ENCODE results near the gene CACNA1E.

CACNA1E gene

DNA sequence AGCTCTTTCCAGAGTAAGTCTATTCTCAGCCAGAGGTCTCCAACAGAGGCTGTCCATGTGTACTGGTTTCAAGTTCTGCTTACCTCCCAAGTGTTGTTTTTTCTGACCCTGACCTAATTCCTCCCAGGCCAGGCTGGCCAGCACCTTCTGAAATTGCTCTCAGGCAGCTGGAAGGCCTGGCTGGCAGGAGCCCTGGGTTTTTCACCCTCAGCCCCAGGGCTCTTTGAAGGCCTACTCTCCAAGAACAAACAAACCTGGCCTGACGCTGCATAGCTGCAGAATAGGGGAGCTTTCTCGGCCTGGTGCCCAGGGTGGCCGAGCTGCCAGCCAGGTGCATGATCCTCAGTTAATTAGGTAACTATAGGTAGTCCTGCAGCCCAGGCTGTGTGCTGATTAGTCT, 147.5 kb downstream of the CACNA1E start:
- no peak for DNase-seq (ENCODE audit: low read depth in 4 of 4, low spot score in 1 of 4)

GRCh38 chr1:181632492-181632891, 149.2 kb downstream of the CACNA1E start:
- DNase-seq (ENCODE audit: low read depth in 4 of 4, low spot score in 1 of 4): no peak

- DNase-seq (ENCODE audit: low read depth in 4 of 4, low spot score in 1 of 4): no peak
Observed at GRCh38 chr1:181632960-181633359, 149.6 kb downstream of the CACNA1E start.

DNA sequence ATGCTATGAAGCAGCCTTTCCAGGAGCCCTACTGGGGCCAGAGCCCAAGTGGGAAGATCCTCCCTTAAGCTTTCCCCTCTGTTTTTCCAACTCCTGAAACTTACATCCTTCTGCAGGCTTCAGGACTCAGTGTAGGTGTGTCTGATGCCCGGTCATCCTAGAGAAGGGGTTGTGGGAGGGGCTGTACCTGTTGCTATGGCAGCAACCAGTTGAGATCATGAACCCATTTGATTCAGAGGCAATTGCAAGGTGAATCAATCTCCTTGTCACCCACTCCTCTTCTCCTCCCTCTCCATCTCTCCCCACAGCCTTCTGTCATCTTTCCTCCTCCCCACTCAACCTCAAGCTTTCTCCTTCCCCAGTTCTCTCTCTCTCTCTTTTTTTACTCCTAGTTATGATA, 151.8 kb downstream of the CACNA1E start:
- DNase-seq (ENCODE audit: low read depth in 4 of 4, low spot score in 1 of 4): no peak

GRCh38 chr1:181637998-181638397, 154.7 kb downstream of the CACNA1E start:
- no peak for DNase-seq (ENCODE audit: low read depth in 4 of 4, low spot score in 1 of 4)

DNA sequence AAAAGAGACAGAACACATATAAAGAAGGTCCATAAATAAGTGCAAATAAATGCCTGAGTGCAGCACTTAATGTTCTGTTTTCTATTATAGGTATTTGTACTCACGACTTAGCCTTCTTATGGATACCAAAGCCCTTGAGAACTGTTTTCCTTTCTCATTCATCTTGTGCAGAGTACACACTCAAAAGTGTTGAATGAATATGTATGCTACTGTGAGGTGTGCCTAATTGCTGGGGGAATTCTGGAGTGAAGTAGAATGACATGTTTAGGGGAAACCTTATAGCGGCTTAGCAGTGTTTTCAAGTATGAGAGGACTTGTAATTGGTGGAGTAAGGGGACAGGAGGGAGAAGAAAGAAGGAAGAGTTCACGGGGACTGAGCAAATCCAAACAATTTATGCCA, 157.6 kb downstream of the CACNA1E start:
- no peak for DNase-seq (ENCODE audit: low read depth in 4 of 4, low spot score in 1 of 4)

DNA sequence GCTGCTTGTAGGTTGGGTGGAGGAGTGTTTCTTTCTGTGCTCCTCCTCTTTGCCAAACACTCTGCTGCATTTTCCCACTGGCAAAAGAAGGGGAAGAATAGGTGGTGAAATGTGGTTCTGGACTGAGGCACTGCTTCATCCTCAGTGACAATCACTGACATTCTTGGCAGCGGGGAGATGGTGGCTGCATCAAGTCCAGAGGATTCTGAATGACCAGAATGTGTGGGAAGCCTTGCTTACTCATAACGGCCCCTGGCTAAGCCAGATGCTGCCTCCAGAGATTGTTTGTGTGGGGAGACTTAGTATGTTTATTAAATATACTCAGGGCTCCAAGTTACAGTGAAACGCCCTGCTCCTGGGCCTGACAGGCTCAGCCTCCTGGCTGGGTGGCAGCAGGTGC, 160.3 kb downstream of the CACNA1E start:
- DNase-seq (ENCODE audit: low read depth in 4 of 4, low spot score in 1 of 4): no peak

DNA sequence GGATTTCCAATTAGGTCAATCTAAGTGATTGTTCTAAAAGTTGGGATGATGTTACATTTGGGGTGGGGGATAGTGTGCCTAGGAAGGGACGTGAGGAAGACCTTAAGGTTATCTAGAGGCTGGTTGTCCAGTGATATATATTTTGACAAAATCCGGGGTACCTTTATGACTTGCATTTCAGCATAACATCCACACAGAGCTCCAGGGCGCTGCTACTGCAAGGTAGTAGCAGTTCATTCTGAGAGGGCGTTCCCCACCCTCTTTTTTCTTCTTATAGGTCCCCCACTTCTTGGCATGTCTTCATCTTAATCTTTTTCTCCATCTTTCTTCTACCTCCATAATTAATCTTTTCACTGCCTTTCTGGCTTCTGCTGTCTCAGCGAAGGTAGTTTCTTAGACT, 161.9 kb downstream of the CACNA1E start:
- no peak for DNase-seq (ENCODE audit: low read depth in 4 of 4, low spot score in 1 of 4)

DNA sequence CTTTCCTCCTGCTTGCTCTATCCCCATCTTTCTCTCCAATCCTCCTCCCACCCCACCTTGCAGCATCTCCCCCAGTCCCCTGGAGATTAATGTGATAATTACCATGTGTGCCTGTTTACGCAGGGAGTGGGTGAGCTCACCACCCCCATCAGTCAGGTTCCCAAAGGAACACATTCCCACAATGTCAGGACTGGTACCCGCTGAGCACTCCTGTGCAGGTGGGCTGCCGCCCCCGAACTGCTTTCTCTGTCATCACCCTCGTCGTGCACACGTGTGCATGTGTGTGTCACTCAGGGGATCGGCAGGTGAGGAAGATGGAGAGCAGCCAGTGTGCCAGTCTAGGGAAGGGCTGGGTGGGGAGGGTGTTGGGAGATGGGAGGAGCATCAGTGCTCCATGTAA, 163.4 kb downstream of the CACNA1E start:
- DNase-seq (ENCODE audit: low read depth in 4 of 4, low spot score in 1 of 4): no peak

DNA sequence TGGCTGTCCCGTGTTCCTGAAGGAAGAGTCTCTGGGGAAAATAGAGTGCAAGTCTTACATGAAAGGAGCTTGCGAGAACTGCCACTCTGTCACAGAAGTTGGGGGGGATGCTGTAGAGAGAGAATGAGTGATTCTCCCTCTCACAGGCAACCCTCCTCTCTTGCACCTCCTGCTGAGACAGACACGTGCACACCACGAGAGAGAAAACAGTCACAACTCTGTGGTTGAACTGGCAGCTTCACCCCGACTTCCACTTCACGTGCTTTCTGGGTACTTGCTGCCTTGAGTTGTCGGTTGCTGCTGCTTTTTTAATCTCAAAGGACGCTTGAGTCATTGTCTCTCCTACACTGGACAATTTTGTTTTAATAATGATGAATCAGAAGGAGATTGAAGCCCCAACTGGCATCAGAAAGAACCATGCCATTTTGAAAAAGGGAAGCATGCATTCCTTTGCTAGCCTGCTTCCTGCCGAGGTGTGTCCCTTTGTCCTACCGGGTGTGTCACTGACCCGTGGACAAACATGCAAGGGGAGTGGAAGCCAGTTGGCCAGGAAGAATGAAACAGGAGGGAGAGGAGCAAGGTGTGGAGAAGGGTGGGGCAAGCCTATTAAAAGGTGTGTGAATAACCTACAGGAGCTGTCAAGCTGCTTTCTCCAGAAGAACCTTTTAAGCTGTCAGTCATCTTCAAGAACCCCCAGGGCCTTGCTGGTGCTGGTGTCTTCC, 164.2 kb downstream of the CACNA1E start:
- DNase-seq (ENCODE audit: low read depth in 4 of 4, low spot score in 1 of 4): no peak

GRCh38 chr1:181651276-181651675, 168.0 kb downstream of the CACNA1E start:
- DNase-seq (ENCODE audit: low read depth in 4 of 4, low spot score in 1 of 4): no peak

DNA sequence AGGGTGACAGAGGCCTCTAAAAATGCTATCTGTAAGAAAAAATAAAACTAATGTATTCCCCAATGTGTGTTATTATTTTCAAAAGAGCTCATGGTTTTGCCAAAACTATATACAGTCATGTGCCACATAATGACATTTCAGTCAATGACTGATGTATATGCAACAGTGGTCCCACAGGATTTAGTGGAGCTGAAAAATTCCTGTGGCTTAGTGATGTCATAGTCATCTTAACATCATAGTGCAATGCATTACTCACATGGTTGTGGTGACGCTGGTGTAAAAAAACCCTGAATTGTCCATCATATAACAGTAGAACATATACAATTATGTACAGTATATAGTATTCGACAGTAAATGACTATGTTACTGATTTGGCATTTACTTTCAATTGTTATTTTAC, 172.4 kb downstream of the CACNA1E start:
- DNase-seq (ENCODE audit: low read depth in 4 of 4, low spot score in 1 of 4): no peak

GRCh38 chr1:181656491-181656890, 173.2 kb downstream of the CACNA1E start:
- DNase-seq (ENCODE audit: low read depth in 4 of 4, low spot score in 1 of 4): no peak

- no peak for DNase-seq (ENCODE audit: low read depth in 4 of 4, low spot score in 1 of 4)
Observed at GRCh38 chr1:181658581-181658980, 175.3 kb downstream of the CACNA1E start.

DNA sequence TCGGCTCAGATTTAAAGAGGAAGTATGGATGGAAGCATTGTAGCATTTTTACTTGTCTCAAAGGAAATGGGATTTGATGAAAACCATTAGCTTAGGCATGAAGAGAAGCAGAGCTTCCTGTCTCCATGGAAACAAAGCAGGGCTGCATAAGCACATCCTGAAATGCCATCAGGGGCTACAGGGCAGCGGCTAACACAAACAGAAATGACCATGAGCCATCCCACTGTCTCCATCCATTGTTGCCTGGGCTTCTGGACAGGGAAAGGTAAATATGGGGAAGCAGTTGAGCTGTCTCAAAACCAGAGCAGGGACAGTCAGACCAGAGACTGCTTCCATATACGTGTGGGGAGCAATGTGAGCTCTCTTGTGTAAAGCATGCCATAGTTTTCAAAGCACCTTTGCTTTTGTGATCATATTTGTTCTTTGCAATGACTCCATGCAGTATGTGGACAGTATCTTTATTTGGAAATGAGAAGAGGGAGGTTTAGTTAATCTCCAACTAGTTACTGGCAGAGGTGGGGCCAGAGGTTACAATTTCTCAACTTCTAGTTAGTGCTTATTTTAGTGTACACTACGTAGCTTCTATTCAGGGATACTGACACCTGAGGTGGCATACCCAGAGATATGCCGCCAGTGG, 176.1 kb downstream of the CACNA1E start:
- DNase-seq (ENCODE audit: low read depth in 4 of 4, low spot score in 1 of 4): no peak

GRCh38 chr1:181660621-181661020, 177.3 kb downstream of the CACNA1E start:
- no peak for DNase-seq (ENCODE audit: low read depth in 4 of 4, low spot score in 1 of 4)

DNA sequence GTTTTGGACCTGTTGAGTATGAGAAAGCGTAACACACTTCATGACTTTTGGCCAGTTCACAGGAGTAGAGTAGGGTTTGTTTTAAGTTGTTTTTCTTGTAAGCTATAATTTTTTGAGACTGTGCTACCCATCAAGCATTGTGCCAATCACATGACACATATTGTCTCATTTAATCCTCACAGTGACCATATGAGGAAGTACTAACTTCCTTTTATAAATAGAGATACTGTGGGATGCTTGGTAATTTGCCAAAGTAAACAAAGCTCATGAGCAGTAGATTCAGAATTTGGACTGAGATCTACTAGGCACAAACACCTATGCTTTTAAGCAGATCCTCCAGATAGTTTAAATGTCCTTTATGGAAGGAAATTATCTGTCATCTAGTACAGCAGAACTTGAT, 178.3 kb downstream of the CACNA1E start:
- DNase-seq (ENCODE audit: low read depth in 4 of 4, low spot score in 1 of 4): no peak

- no peak for DNase-seq (ENCODE audit: low read depth in 4 of 4, low spot score in 1 of 4)
Observed at GRCh38 chr1:181662606-181663005, 179.3 kb downstream of the CACNA1E start.

GRCh38 chr1:181664543-181664942, 181.2 kb downstream of the CACNA1E start:
- no peak for DNase-seq (ENCODE audit: low read depth in 4 of 4, low spot score in 1 of 4)

GRCh38 chr1:181669246-181669645, 185.9 kb downstream of the CACNA1E start:
- no peak for DNase-seq (ENCODE audit: low read depth in 4 of 4, low spot score in 1 of 4)

- no peak for DNase-seq (ENCODE audit: low read depth in 4 of 4, low spot score in 1 of 4)
Observed at GRCh38 chr1:181674617-181675016, 191.3 kb downstream of the CACNA1E start.

DNA sequence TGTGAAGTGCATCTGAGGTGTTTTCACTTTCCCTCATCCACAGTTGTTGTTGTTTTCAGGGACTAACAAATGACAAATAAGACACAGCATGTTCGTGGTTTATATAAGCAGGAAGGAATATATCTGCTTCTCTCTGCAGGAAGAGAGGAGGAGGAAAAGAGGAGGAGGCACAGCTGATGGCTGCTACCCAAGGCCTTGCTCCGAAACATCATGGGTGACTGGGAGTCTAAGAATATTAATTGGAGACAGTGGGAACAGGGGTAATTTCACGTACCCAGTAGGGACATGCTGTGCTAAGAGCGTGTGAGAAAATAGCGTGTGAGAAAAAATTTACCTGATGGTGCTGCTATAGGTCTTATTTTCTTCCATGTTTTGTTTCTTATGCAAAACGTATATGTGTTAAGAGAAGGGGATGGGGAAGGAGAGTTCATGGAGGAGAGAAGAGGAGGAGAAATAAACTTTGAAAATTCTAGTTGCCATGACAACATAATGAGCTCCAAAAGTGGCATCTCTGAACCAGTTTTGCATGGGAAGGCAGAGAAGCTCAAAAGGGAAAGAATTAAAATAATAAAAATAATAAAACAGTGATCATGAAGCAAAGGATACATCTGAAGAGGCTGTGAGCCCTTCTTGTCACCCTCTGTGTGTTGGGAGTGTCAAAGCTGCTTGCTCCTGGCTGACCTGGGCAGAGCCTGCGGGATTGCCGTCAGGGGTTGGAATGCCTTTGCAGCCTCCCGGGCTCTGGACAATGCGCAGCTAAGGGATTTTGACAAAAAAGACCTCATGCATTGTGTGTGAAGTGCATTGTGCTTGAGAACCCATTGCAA, 192.0 kb downstream of the CACNA1E start:
- DNase-seq (ENCODE audit: low read depth in 4 of 4, low spot score in 1 of 4): no peak
